Stomach (tissue), 9 donors: Measurements from ENCODE around the gene SLC27A4. TPM values are rescaled to one million over a fixed set of nuclear protein-coding genes. Genes with fewer than 3 reads are reported as not detected.

Experiments
- DNase-seq, 2 donors: peaks; one replicate each; pipeline versions ENCODE4 v3.0.0 to v3.0.0-alpha.2; 2013 to 2019
- H3K27ac ChIP-seq, 5 donors: fragments of 200-600 bp in 4 of 5; sonication (generic) in 4 of 5; one replicate each; pipeline ENCODE4 v1.5.1; 2013 to 2019; ENCODE audit warnings: mild to moderate bottlenecking in 1 of 5, moderate library complexity in 1 of 5
- H3K27me3 ChIP-seq, 3 donors: fragments of 200-600 bp; sonication (generic); one replicate each; pipeline ENCODE4 v1.5.1; 2017 to 2019; ENCODE audit warnings: mixed run types in 1 of 3
- H3K36me3 ChIP-seq, 4 donors: fragments of 200-600 bp; sonication (generic); 1 replicate in 3 of 4; 2 replicates in 1 of 4; pipeline ENCODE4 v1.5.1; 2016 to 2019
- H3K4me1 ChIP-seq, 4 donors: fragments of 200-600 bp; sonication (generic); one replicate each; pipeline ENCODE4 v1.5.1; 2016 to 2019
- H3K4me3 ChIP-seq, 4 donors: fragments of 200-600 bp; sonication (generic) in 3 of 4; one replicate each; pipeline ENCODE4 v1.5.1; 2016 to 2019; ENCODE audit warnings: mild to moderate bottlenecking in 1 of 4
- H3K9me3 ChIP-seq, 4 donors: fragments of 200-600 bp; sonication (generic); one replicate each; pipeline ENCODE4 v1.5.1; 2016 to 2019
- CTCF ChIP-seq, 7 experiments: fragments of 450-650 bp in 4 of 7; fragments of 200-600 bp in 3 of 7; sonication (generic) in 3 of 7; IDR thresholded peaks; one replicate each; pipeline ENCODE4 v1.5.1; 2016 to 2019; ENCODE audit warnings: antibody characterized with exemption in 7 of 7, control low read depth in 2 of 7, mild to moderate bottlenecking in 1 of 7
- EP300 ChIP-seq: sonication (generic); formaldehyde crosslinking; IDR thresholded peaks from one replicate; pipeline ENCODE4 v1.6.1; 2017; ENCODE audit warnings: antibody characterized with exemption
- POLR2A ChIP-seq, 4 donors: fragments of 450-650 bp; IDR thresholded peaks; one replicate each; pipeline ENCODE4 v1.6.1; 2016; ENCODE audit warnings: antibody characterized with exemption in 4 of 4, control low read depth in 2 of 4, mild to moderate bottlenecking in 1 of 4, moderate library complexity in 1 of 4
- POLR2AphosphoS5 ChIP-seq, 3 donors: sonication (generic); formaldehyde crosslinking; IDR thresholded peaks; one replicate each; pipeline ENCODE4 v1.6.1; 2016; ENCODE audit warnings: antibody characterized with exemption in 3 of 3
- WGBS, 5 donors: extraction: QIAGEN DNeasy Blood & Tissue Kit in 3 of 5; methylation state at CpG; one replicate each; pipeline versions ENCODE4 v1.1.5 to v1.1.7; 2013 to 2018; 5-methylcytosine and 5-hydroxymethylcytosine counted together
- intact Hi-C: fragments of 100-400 bp; cut with DNase I; formaldehyde crosslinking; loops from one replicate; pipeline ENCODE4 v1.15.1; 2023; ENCODE audit warnings: low total_unique reads
- polyA plus RNA-seq, 3 donors: library from polyadenylated mRNA; stranded (reverse); fragments of 200-250 nt; gene quantifications; one replicate each; pipeline ENCODE4 v1.2.3, GENCODE V29; 2013
- total RNA-seq, 5 donors: library from RNA; depleted of rRNA; stranded (reverse); fragments of >200 nt; gene quantifications; one replicate each; pipeline versions ENCODE4 v1.1.0 to v1.2.3, GENCODE V29; 2014 to 2016
- donor health status: healthy with polysubstance abuse.
- donor health status: Bipolar disorder and iron deficiency.
- donor health status: healthy.

The SLC27A4 gene
- total and polyA plus RNA-seq, 8 donors = 6.0 to 200 (median 21.2) TPM

- Histone ChIP-seq H3K27ac (peak overlapping the region; percentile 1 to 93 (median 87)), H3K4me1 (peaks cover 0 to 21% (median 21%) of the 10 kb centered on the region in 4 donors), H3K27me3 (no peaks in the 10 kb centered on the region), H3K4me3 (peak overlapping the region; percentile 73 to 92 (median 84)), H3K9me3 (no peaks in the 10 kb centered on the region), H3K36me3 (peaks cover 27 to 44% (median 40%) of the 10 kb centered on the region in 4 donors)
- TF ChIP-seq EP300 = no peak
- peak in 5 of 7 experiments; percentile 49 to 62 (median 52) for TF ChIP-seq CTCF (IDR thresholded peaks at IDR 0.05)
- 27 to 32% (median 29%) methylated on average over 13 of the region's 13 CpGs for WGBS, 5 donors
- peak; percentile 72 to 87 for DNase-seq
- intact Hi-C loops = no loop called here
Observed at GRCh38 chr9:128341435-128341849, 1.1 kb downstream of the SLC27A4 start.

GRCh38 chr9:128342971-128343680 lies 2.8 kb downstream of the SLC27A4 start:
- intact Hi-C loops = no loop called here
- no peak for TF ChIP-seq POLR2A (IDR thresholded peaks at IDR 0.05)
- TF ChIP-seq EP300 = no peak
- no peak for TF ChIP-seq CTCF (IDR thresholded peaks at IDR 0.05)
- no peak for TF ChIP-seq POLR2AphosphoS5 (IDR thresholded peaks at IDR 0.05)
- H3K9me3 ChIP-seq = no peaks in the 10 kb centered on the region
- no peaks in the 10 kb centered on the region for H3K27me3 ChIP-seq
- WGBS, 5 donors = 83 to 93% (median 89%) methylated on average over 7 to 8 of the region's 8 CpGs
- H3K4me1 ChIP-seq = peaks cover 0 to 21% (median 21%) of the 10 kb centered on the region in 4 donors
- no peak for DNase-seq
- H3K27ac ChIP-seq = no peak overlapping the region
- no peak overlapping the region for H3K4me3 ChIP-seq
- H3K36me3 ChIP-seq = peaks cover 28 to 61% (median 57%) of the 10 kb centered on the region in 4 donors

DNA sequence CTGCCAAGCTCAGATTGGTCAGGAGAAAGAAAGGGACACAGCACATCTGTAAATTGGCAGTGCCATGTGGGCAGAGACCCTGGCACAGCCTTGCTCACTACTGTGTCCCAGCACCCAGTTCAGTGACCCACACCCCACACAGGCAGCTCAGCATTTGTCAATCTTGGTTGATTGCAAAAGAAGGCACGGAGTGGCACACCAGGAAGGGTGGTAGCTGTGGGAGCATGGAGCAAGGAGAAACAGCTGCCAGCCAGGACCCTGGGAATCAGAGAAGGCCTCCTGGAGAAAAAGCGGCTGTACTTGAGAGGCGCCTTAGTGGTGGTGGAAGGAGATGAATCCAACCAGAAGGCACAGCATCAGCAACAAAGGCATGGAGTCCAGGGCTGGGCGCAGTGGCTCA lies 3.5 kb downstream of the SLC27A4 start:
- WGBS, 5 donors = 88 to 98% (median 94%) methylated on average over 4 of the region's 4 CpGs
- Histone ChIP-seq H3K9me3 (no peaks in the 10 kb centered on the region), H3K27ac (no peak overlapping the region), H3K4me1 (peaks cover 0 to 21% (median 21%) of the 10 kb centered on the region in 4 donors), H3K36me3 (peaks cover 36 to 68% (median 65%) of the 10 kb centered on the region in 4 donors), H3K27me3 (no peaks in the 10 kb centered on the region), H3K4me3 (no peak overlapping the region)
- no peak for DNase-seq
- intact Hi-C loops = no loop called here
- TF ChIP-seq CTCF (IDR thresholded peaks at IDR 0.05) = no peak
- TF ChIP-seq POLR2A (IDR thresholded peaks at IDR 0.05) = no peak
- TF ChIP-seq POLR2AphosphoS5 (IDR thresholded peaks at IDR 0.05) = no peak

DNA sequence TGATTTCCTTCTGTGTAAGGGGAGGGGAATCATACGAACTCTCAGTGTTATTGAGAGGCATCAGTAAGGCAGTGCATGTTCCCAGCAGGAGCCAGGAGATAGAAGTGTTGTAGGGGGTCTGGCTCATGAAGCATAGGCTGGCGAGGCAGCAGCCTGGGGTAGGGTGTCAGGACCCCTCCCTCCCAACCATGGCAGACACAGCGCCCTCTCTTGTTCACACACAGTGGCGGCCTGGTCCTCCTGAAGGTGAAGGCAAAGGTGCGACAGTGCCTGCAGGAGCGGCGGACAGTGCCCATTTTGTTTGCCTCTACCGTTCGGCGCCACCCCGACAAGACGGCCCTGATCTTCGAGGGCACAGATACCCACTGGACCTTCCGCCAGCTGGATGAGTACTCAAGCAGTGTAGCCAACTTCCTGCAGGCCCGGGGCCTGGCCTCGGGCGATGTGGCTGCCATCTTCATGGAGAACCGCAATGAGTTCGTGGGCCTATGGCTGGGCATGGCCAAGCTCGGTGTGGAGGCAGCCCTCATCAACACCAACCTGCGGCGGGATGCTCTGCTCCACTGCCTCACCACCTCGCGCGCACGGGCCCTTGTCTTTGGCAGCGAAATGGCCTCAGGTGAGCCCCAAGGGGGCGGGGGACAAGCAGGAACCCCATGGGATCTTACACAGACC lies 4.7 kb downstream of the SLC27A4 start:
- TF ChIP-seq CTCF (IDR thresholded peaks at IDR 0.05) (no peak), POLR2AphosphoS5 (IDR thresholded peaks at IDR 0.05) (no peak), EP300 (no peak), POLR2A (IDR thresholded peaks at IDR 0.05) (no peak)
- Histone ChIP-seq H3K4me3 (no peak overlapping the region), H3K27ac (no peak overlapping the region), H3K27me3 (no peaks in the 10 kb centered on the region), H3K36me3 (peaks cover 45 to 80% (median 77%) of the 10 kb centered on the region in 4 donors), H3K9me3 (no peaks in the 10 kb centered on the region), H3K4me1 (peaks cover 0 to 16% (median 15%) of the 10 kb centered on the region in 4 donors)
- no peak for DNase-seq
- WGBS, 5 donors = 89 to 96% (median 94%) methylated on average over 16 to 28 of the region's 28 CpGs
- intact Hi-C loops = no loop called here
